ENCODE data around the gene TBX1. TPM values are rescaled to one million over a fixed set of nuclear protein-coding genes. Genes with fewer than 3 reads are reported as not detected.

The TBX1 gene
- total and polyA plus RNA-seq, 2 experiments from 2014 or later: 0.12 to 0.71 TPM

DNA sequence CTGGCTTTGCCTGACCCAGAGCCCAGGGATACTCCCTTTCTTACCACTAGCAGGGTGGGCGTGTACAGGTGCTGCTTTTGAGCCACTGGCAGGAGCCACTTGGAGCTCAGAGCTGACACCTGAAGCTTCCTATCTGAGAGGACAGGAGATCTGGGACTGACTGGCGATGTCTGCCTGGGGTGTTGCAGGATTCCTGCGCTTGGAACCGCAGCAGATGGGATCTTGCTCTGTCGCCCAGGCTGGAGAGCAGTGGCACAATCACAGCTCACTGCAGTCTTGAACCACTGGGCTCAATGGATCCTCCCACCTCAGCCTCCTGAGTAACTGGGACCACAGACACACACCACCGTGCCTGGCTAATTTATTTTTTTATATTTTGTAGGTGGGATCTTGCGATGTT is 19.5 kb upstream of the TBX1 start:
- TF ChIP-seq CTCF (IDR thresholded peaks at IDR 0.05; ENCODE audit: low read depth, low read length): no peak
- H3K4me1 ChIP-seq (ENCODE audit: low read depth): peaks cover 28% of the 10 kb centered on the region
- no peak overlapping the region for H3K4me3 ChIP-seq
- H3K27ac ChIP-seq: no peak overlapping the region
- no peaks in the 10 kb centered on the region for H3K27me3 ChIP-seq
- no peaks in the 10 kb centered on the region for H3K36me3 ChIP-seq
- H3K9me3 ChIP-seq (ENCODE audit: low read depth): no peaks in the 10 kb centered on the region
- DNase-seq (ENCODE audit: low read depth in 1 of 2, low spot score in 1 of 2): no peak

- Histone ChIP-seq H3K27me3 (no peaks in the 10 kb centered on the region), H3K4me1 (ENCODE audit: low read depth) (peaks cover 18% of the 10 kb centered on the region), H3K4me3 (no peak overlapping the region), H3K36me3 (no peaks in the 10 kb centered on the region), H3K9me3 (ENCODE audit: low read depth) (no peaks in the 10 kb centered on the region), H3K27ac (no peak overlapping the region)
- no peak for TF ChIP-seq CTCF (IDR thresholded peaks at IDR 0.05; ENCODE audit: low read depth, low read length)
- no peak for DNase-seq (ENCODE audit: low read depth in 1 of 2, low spot score in 1 of 2)
Measured at GRCh38 chr22:19742160-19743066, 18.2 kb upstream of the TBX1 start.

- no peak for TF ChIP-seq CTCF (IDR thresholded peaks at IDR 0.05; ENCODE audit: low read depth, low read length)
- Histone ChIP-seq H3K9me3 (ENCODE audit: low read depth) (no peaks in the 10 kb centered on the region), H3K4me1 (ENCODE audit: low read depth) (peaks cover 12% of the 10 kb centered on the region), H3K27ac (no peak overlapping the region), H3K36me3 (no peaks in the 10 kb centered on the region), H3K4me3 (no peak overlapping the region), H3K27me3 (no peaks in the 10 kb centered on the region)
- DNase-seq (ENCODE audit: low read depth in 1 of 2, low spot score in 1 of 2): no peak
Measured at GRCh38 chr22:19743081-19743480, 17.5 kb upstream of the TBX1 start.

DNA sequence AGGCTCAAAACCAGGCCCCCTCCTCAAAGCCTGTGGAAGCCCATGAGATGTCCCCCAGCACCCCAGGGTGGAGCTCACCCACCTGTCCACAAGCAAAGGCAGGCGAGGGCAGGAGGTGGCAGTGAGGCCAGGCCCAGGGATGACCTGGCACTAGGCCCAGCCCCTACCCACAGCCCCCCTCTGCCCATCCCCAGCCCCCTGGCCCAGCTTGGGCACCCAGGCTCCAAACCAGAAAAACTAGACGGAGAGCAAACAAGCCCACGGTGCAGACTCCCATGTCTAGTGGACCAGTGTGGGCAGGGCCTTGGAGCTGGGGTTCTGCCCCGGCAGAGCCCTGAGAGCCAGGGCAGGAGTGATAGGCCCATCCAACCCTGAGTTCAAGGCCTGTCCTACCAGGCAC is 16.9 kb upstream of the TBX1 start:
- Histone ChIP-seq H3K27me3 (no peaks in the 10 kb centered on the region), H3K9me3 (ENCODE audit: low read depth) (no peaks in the 10 kb centered on the region), H3K27ac (no peak overlapping the region), H3K4me3 (no peak overlapping the region), H3K4me1 (ENCODE audit: low read depth) (peaks cover 9% of the 10 kb centered on the region), H3K36me3 (no peaks in the 10 kb centered on the region)
- no peak for TF ChIP-seq CTCF (IDR thresholded peaks at IDR 0.05; ENCODE audit: low read depth, low read length)
- no peak for DNase-seq (ENCODE audit: low read depth in 1 of 2, low spot score in 1 of 2)

- Histone ChIP-seq H3K4me3 (no peak overlapping the region), H3K36me3 (no peaks in the 10 kb centered on the region), H3K27me3 (no peaks in the 10 kb centered on the region), H3K4me1 (ENCODE audit: low read depth) (peaks cover 9% of the 10 kb centered on the region), H3K27ac (no peak overlapping the region), H3K9me3 (ENCODE audit: low read depth) (no peaks in the 10 kb centered on the region)
- TF ChIP-seq CTCF (IDR thresholded peaks at IDR 0.05; ENCODE audit: low read depth, low read length): no peak
- DNase-seq (ENCODE audit: low read depth in 1 of 2, low spot score in 1 of 2): no peak
Measured at GRCh38 chr22:19744350-19745006, 16.1 kb upstream of the TBX1 start.

Measured in cardiac muscle cell (in vitro differentiated cells and primary cell).